Thoracic aorta (tissue), 2 donors: ENCODE measurements around the gene KCNK7. TPM values are rescaled to one million over a fixed set of nuclear protein-coding genes. Genes with fewer than 3 reads are reported as not detected.
A peak's percentile ranks its signal among the peaks of the same experiment; 100 is the strongest.

Experiments
- ATAC-seq: fragments of 150-250 bp; one replicate; pipeline ENCODE4 v1.8.0; 2017; ENCODE audit warnings: low read depth; ENCODE audit not compliant: insufficient number of reproducible peaks, low FRiP score
- DNase-seq: peaks from one replicate; pipeline ENCODE4 v3.0.0-alpha.2; 2020; ENCODE audit warnings: low spot score
- H3K27ac ChIP-seq, 2 donors: fragments of 200-600 bp; sonication (generic); 1 replicate in 1 of 2; 2 replicates in 1 of 2; pipeline ENCODE4 v1.5.1; 2016; ENCODE audit warnings: mild to moderate bottlenecking in 2 of 2, moderate library complexity in 2 of 2
- H3K27me3 ChIP-seq: fragments of 200-600 bp; sonication (generic); replicated peaks from 2 replicates; pipeline ENCODE4 v1.6.0; 2016; ENCODE audit warnings: mild to moderate bottlenecking; ENCODE audit not compliant: insufficient read depth
- H3K36me3 ChIP-seq: fragments of 200-600 bp; sonication (generic); one replicate; pipeline ENCODE4 v1.5.1; 2016
- H3K4me1 ChIP-seq, 2 donors: fragments of 200-600 bp; sonication (generic); 1 replicate in 1 of 2; 2 replicates in 1 of 2; pipeline versions ENCODE4 v1.5.1 to v1.6.0; 2016; ENCODE audit warnings: low read depth in 2 of 2, mild to moderate bottlenecking in 1 of 2; ENCODE audit not compliant: control insufficient read depth in 1 of 2
- H3K4me3 ChIP-seq: fragments of 200-600 bp; sonication (generic); 2 replicates; pipeline ENCODE4 v1.5.1; 2016; ENCODE audit warnings: mild to moderate bottlenecking
- H3K9me3 ChIP-seq: fragments of 200-600 bp; sonication (generic); 2 replicates; pipeline ENCODE4 v1.5.1; 2016
- CTCF ChIP-seq: fragments of 200-600 bp; sonication (generic); IDR thresholded peaks from one replicate; pipeline ENCODE4 v1.5.1; 2019; ENCODE audit warnings: antibody characterized with exemption
- total RNA-seq, 2 donors: library from RNA; depleted of rRNA; stranded (reverse); fragments of >200 nt; gene quantifications; one replicate each; pipeline versions ENCODE4 v1.1.0 to v1.2.3, GENCODE V29; 2016

KCNK7 gene
- total RNA-seq, 2 donors from 2014 or later: 0.95 TPM; not detected in 1

- DNase-seq (no peak), ATAC-seq (no peak)
- no peaks in the 10 kb centered on the region for H3K9me3 ChIP-seq
- H3K27ac ChIP-seq: peak overlapping the region; percentile 79 to 96
- no peak for TF ChIP-seq CTCF
- no peaks in the 10 kb centered on the region for H3K27me3 ChIP-seq
- H3K36me3 ChIP-seq: no peaks in the 10 kb centered on the region
- peak overlapping the region; percentile 93 for H3K4me3 ChIP-seq
- peaks cover 42 to 62% of the 10 kb centered on the region in 2 donors for H3K4me1 ChIP-seq
Observed at GRCh38 chr11:65573391-65574079, 22.1 kb downstream of the KCNK7 start.

- Histone ChIP-seq H3K4me3 (peak within 1 kb of the TSS; percentile 93), H3K27me3 (no peaks in the 10 kb centered on the region), H3K27ac (peak within 1 kb of the TSS; percentile 79 to 96), H3K9me3 (no peaks in the 10 kb centered on the region), H3K36me3 (no peaks in the 10 kb centered on the region), H3K4me1 (peaks cover 38 to 60% of the 10 kb centered on the region in 2 donors)
- TF ChIP-seq CTCF: no peak
- no peak for ATAC-seq
- peak; percentile 88 for DNase-seq
Observed at GRCh38 chr11:65572356-65573051, 23.1 kb downstream of the KCNK7 start, which contains the start of gene FAM89B. TSS of gene FAM89B (plus strand) at chr11:65572538. CDS start at chr11:65572670, 132 bp downstream.

GRCh38 chr11:65571940-65572339, 23.7 kb downstream of the KCNK7 start:
- Histone ChIP-seq H3K27me3 (no peaks in the 10 kb centered on the region), H3K27ac (peak overlapping the region; percentile 79 to 96), H3K4me3 (peak overlapping the region; percentile 93), H3K4me1 (peaks cover 38 to 56% of the 10 kb centered on the region in 2 donors), H3K36me3 (no peaks in the 10 kb centered on the region), H3K9me3 (no peaks in the 10 kb centered on the region)
- TF ChIP-seq CTCF: no peak
- no peak for ATAC-seq
- no peak for DNase-seq

GRCh38 chr11:65571420-65571819, 24.2 kb downstream of the KCNK7 start:
- ATAC-seq (no peak), DNase-seq (no peak)
- Histone ChIP-seq H3K36me3 (no peaks in the 10 kb centered on the region), H3K4me3 (peak overlapping the region; percentile 93), H3K4me1 (peaks cover 38 to 59% of the 10 kb centered on the region in 2 donors), H3K27me3 (no peaks in the 10 kb centered on the region), H3K9me3 (no peaks in the 10 kb centered on the region), H3K27ac (peak overlapping the region; percentile 79 to 96)
- TF ChIP-seq CTCF: no peak
